Body of pancreas (tissue), 4 donors: ENCODE results near the gene ANKRD44. TPM values are rescaled to one million over a fixed set of nuclear protein-coding genes. Genes with fewer than 3 reads are reported as not detected.
A peak's percentile ranks its signal among the peaks of the same experiment; 100 is the strongest.

Experiments
- ATAC-seq: fragments of 150-250 bp; one replicate; pipeline ENCODE4 v1.9.1; 2016
- DNase-seq, 4 donors: peaks; one replicate each; pipeline ENCODE4 v3.0.0-alpha.2; 2019
- H3K27ac ChIP-seq, 4 donors: fragments of 200-600 bp; sonication (generic); 1 replicate in 3 of 4; 2 replicates in 1 of 4; pipeline versions ENCODE4 v1.5.1 to v1.6.1; 2016 to 2019; ENCODE audit warnings: mild to moderate bottlenecking in 1 of 4, mixed read lengths in 1 of 4, moderate library complexity in 1 of 4
- H3K27me3 ChIP-seq, 2 donors: fragments of 200-600 bp; sonication (generic); one replicate each; pipeline ENCODE4 v1.6.0; 2016; ENCODE audit warnings: mild to moderate bottlenecking in 1 of 2
- H3K36me3 ChIP-seq, 2 donors: fragments of 200-600 bp; sonication (generic); replicated peaks in 1 of 2; 2 replicates each; pipeline ENCODE4 v1.5.1; 2016; ENCODE audit warnings: low read depth in 2 of 2; ENCODE audit not compliant: insufficient read depth in 1 of 2
- H3K4me1 ChIP-seq: fragments of 200-600 bp; sonication (generic); one replicate; pipeline ENCODE4 v1.6.0; 2016
- H3K4me3 ChIP-seq, 2 donors: fragments of 200-600 bp; sonication (generic); 1 replicate in 1 of 2; 2 replicates in 1 of 2; pipeline ENCODE4 v1.5.1; 2016 to 2019
- H3K9me3 ChIP-seq, 3 donors: fragments of 200-600 bp; sonication (generic); 1 replicate in 2 of 3; 2 replicates in 1 of 3; pipeline ENCODE4 v1.5.1; 2016
- POLR2A ChIP-seq, 3 donors: fragments of 450-650 bp; IDR thresholded peaks; one replicate each; pipeline ENCODE4 v1.6.1; 2016; ENCODE audit warnings: antibody characterized with exemption in 3 of 3, mild to moderate bottlenecking in 2 of 3
- WGBS, 2 donors: methylation state at CpG; one replicate each; pipeline ENCODE4 v1.1.5; 2017; 5-methylcytosine and 5-hydroxymethylcytosine counted together
- intact Hi-C: fragments of 100-400 bp; cut with DNase I; formaldehyde crosslinking; loops from one replicate; pipeline ENCODE4 v1.15.1; 2023
- total RNA-seq, 2 donors: library from RNA; depleted of rRNA; stranded (reverse); fragments of >200 nt; gene quantifications; one replicate each; pipeline ENCODE4 v1.1.0, GENCODE V29; 2016
- TF ChIP-seq, protein P1 (sequence below), 7 experiments: fragments of 450-650 bp in 4 of 7; fragments of 200-600 bp in 3 of 7; sonication (generic) in 3 of 7; IDR thresholded peaks; one replicate each; pipeline ENCODE4 v1.5.1; 2016 to 2019; ENCODE audit warnings: antibody characterized with exemption in 7 of 7

Gene ANKRD44
- total RNA-seq, 2 donors from 2014 or later = 12.2 TPM

DNA sequence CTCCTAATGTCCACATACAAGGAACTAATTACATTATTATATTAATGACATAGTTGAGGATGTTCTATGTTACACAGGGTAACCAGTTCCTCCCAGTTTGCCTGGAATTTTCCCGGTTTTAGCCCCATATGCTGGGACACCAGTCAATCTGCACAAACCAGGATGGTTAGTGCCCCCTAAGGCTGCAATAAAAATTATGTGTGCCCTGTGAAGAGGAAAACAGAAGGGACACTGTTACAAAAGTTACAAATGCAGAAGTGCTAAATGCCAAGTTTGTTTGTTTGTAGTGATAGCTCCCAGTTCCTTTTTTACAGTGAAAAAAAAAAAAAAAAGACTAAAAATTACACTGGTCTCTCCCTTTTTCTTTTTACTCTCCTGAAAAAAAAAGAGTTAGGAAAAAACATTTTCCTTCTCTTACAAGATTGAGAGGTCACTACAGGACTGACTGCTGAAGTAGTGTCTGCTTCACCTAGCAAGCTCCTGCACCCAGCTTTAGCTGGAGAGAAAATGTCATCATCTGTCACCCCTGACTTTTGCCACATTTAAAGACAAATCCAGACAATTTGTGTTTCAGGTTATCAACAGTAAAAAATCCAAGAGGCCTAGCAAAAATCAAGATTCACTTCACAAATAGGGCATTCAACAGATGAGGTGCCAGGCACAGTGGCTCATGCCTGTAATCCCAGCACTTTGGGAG, 3.2 kb downstream of the ANKRD44 start:
- H3K27ac ChIP-seq = peak overlapping the region; percentile 12 to 62 (median 28)
- WGBS, 2 donors = 62 to 64% methylated on average over 1 of the region's 1 CpG
- H3K36me3 ChIP-seq = no peaks in the 10 kb centered on the region
- H3K27me3 ChIP-seq = no peaks in the 10 kb centered on the region
- H3K9me3 ChIP-seq = no peaks in the 10 kb centered on the region
- no peak for ATAC-seq
- TF ChIP-seq, protein P1, sequence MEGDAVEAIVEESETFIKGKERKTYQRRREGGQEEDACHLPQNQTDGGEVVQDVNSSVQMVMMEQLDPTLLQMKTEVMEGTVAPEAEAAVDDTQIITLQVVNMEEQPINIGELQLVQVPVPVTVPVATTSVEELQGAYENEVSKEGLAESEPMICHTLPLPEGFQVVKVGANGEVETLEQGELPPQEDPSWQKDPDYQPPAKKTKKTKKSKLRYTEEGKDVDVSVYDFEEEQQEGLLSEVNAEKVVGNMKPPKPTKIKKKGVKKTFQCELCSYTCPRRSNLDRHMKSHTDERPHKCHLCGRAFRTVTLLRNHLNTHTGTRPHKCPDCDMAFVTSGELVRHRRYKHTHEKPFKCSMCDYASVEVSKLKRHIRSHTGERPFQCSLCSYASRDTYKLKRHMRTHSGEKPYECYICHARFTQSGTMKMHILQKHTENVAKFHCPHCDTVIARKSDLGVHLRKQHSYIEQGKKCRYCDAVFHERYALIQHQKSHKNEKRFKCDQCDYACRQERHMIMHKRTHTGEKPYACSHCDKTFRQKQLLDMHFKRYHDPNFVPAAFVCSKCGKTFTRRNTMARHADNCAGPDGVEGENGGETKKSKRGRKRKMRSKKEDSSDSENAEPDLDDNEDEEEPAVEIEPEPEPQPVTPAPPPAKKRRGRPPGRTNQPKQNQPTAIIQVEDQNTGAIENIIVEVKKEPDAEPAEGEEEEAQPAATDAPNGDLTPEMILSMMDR (IDR thresholded peaks at IDR 0.05) = no peak
- TF ChIP-seq POLR2A (IDR thresholded peaks at IDR 0.05) = no peak
- DNase-seq = no peak
- intact Hi-C loops = no loop called here
- H3K4me1 ChIP-seq = peaks cover 41% of the 10 kb centered on the region
- no peak overlapping the region for H3K4me3 ChIP-seq

DNA sequence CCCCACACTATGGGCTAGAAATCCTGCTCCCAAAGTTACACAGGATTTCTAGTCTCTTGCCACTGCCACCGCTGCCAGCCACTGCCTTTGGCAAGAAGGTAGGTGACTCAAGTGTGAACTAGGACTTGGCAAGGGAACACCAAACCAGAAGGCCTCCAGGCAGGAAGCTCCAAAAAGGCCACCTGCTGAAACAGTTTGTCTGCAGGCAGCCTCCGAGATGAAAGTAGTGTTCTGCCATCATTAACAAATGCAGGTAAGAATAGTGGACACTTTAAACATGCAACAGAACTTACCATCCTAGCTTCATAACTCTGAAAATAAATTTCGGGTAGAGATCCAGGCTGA, 3.9 kb downstream of the ANKRD44 start:
- no peak for TF ChIP-seq POLR2A (IDR thresholded peaks at IDR 0.05)
- TF ChIP-seq, protein P1 (IDR thresholded peaks at IDR 0.05) = no peak
- 36 to 44% methylated on average over 3 of the region's 3 CpGs for WGBS, 2 donors
- Histone ChIP-seq H3K4me3 (no peak overlapping the region), H3K27ac (peak overlapping the region; percentile 35 to 62 (median 45)), H3K4me1 (peaks cover 39% of the 10 kb centered on the region), H3K36me3 (no peaks in the 10 kb centered on the region), H3K27me3 (no peaks in the 10 kb centered on the region), H3K9me3 (no peaks in the 10 kb centered on the region)
- intact Hi-C loops = no loop called here
- ATAC-seq (no peak), DNase-seq (peak; percentile 62 to 84 (median 80))

DNA sequence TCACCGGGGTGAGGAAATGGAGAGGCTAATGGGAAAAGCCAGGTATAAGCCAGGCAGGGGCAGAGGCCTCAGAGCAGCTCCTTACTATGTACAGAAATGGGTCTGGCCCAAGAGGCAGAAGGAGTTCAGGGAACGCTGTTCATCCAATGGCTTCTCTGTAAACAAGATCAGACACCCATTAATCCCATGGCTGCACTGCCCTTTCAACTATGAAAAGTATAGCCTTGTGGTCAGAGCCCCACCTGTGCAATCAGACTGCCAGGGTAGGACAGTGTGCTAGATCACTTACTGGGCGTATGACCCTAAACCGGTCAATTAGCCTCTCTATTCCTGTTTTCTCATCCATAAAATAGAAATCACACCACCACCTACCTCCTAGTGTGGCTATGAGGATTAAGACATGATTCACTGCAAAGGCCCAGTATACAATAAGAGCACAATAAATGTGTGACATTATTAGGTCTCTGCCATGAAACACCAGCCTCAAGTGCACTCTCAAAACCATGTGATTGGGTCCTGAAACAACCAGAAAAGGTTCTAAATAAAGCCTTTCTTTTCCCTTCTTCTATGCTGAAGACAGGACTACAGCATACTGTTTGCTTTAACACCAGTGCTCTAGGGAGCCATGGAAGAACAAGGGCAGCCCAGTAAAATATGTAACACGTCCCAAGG, 4.4 kb downstream of the ANKRD44 start:
- Histone ChIP-seq H3K27me3 (no peaks in the 10 kb centered on the region), H3K9me3 (no peaks in the 10 kb centered on the region), H3K4me1 (peaks cover 34% of the 10 kb centered on the region), H3K4me3 (no peak overlapping the region), H3K27ac (peak overlapping the region; percentile 35 to 62 (median 45)), H3K36me3 (no peaks in the 10 kb centered on the region)
- TF ChIP-seq, protein P1 (IDR thresholded peaks at IDR 0.05) = no peak
- TF ChIP-seq POLR2A (IDR thresholded peaks at IDR 0.05) = no peak
- ATAC-seq (no peak), DNase-seq (no peak)
- 77 to 91% methylated on average over 4 to 5 of the region's 5 CpGs for WGBS, 2 donors
- intact Hi-C loops = no loop called here

DNA sequence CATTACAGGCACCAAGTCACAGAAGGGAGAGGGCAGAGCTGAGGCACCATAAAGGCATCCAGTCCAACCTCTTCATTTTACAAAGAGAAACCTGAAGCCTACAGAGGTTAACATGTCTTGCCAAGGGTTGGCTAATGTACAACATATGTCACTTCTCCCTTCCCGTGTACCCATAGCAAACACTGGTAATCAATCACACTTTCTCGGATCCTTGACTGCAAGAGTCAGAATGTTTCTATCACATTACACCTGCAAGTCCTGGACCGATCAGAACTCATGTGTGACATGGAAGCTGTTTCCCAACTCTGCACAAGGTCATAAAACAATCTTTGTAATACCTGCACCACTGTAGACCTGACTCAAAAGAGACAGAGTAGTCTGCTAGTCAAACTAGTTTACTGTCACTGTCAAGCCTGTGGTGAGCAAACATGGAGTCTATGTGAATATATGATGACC, 6.0 kb downstream of the ANKRD44 start:
- WGBS, 2 donors = 15 to 20% methylated on average over 3 of the region's 3 CpGs

More for the DNA sequence above, 6.0 kb downstream of the ANKRD44 start:
- no peak overlapping the region for H3K27ac ChIP-seq
- no peak overlapping the region for H3K4me3 ChIP-seq
- ATAC-seq = peak; percentile 34
- no peaks in the 10 kb centered on the region for H3K27me3 ChIP-seq
- no peaks in the 10 kb centered on the region for H3K9me3 ChIP-seq
- H3K4me1 ChIP-seq = peaks cover 30% of the 10 kb centered on the region
- TF ChIP-seq POLR2A (IDR thresholded peaks at IDR 0.05) = no peak
- TF ChIP-seq, protein P1 (IDR thresholded peaks at IDR 0.05) = no peak
- intact Hi-C loops = no loop called here
- DNase-seq = peak in 1 of 4 donors; percentile 11
- no peaks in the 10 kb centered on the region for H3K36me3 ChIP-seq
